GM12878 (cell line): ENCODE results near the gene ALOXE3. TPM values are rescaled to one million over a fixed set of nuclear protein-coding genes. Genes with fewer than 3 reads are reported as not detected.
A peak's percentile ranks its signal among the peaks of the same experiment; 100 is the strongest.

ENCODE experiments used
- ASH2L ChIP-seq: fragments of 300-600, 200-600 bp; sonication (generic); IDR thresholded peaks from 2 replicates; pipeline ENCODE4 v1.6.1; 2017; ENCODE audit warnings: low read depth, mild to moderate bottlenecking, borderline replicate concordance
- CBX5 ChIP-seq: sonication (generic); IDR thresholded peaks from 2 replicates; pipeline ENCODE4 v1.6.1; 2016; ENCODE audit warnings: low read depth, moderate library complexity, mild to moderate bottlenecking, inconsistent platforms
- CHD1 ChIP-seq: IDR thresholded peaks from 2 replicates; pipeline ENCODE4 v1.6.1; 2012; ENCODE audit warnings: low read depth, low read length, improper control_type of control experiment
- EED ChIP-seq: sonication (generic); IDR thresholded peaks from 2 replicates; pipeline ENCODE4 v1.6.1; 2016; ENCODE audit warnings: antibody characterized with exemption, low read depth
- EP300 ChIP-seq, 2 experiments: fragments of 150-350 bp in 1 of 2; IDR thresholded peaks; 2 replicates each; pipeline ENCODE4 v1.6.1; 2011 to 2012; ENCODE audit warnings: low read depth in 2 of 2, low read length in 2 of 2, borderline replicate concordance in 1 of 2, improper control_type of control experiment in 1 of 2, inconsistent platforms in 1 of 2; ENCODE audit not compliant: control insufficient read depth in 1 of 2
- MTA3 ChIP-seq: IDR thresholded peaks from 2 replicates; pipeline ENCODE4 v1.6.1; 2012; ENCODE audit warnings: low read length, inconsistent platforms, borderline replicate concordance
- NR2C2 ChIP-seq: IDR thresholded peaks from 2 replicates; pipeline ENCODE4 v1.6.1; 2011; ENCODE audit warnings: borderline replicate concordance, low read depth; ENCODE audit not compliant: control insufficient read depth, insufficient read length
- PAX8 ChIP-seq: fragments of 450-650 bp; IDR thresholded peaks from 2 replicates; pipeline ENCODE4 v1.6.1; 2017; ENCODE audit warnings: mild to moderate bottlenecking, moderate library complexity
- POLR2AphosphoS2 ChIP-seq: IDR thresholded peaks from 2 replicates; pipeline ENCODE4 v1.6.1; 2011; ENCODE audit warnings: low read depth, mild to moderate bottlenecking, low read length, improper control_type of control experiment, moderate library complexity
- POLR2AphosphoS5 ChIP-seq: IDR thresholded peaks from 2 replicates; pipeline ENCODE4 v1.6.1; 2011; ENCODE audit warnings: mild to moderate bottlenecking, low read length, inconsistent platforms
- RFX5 ChIP-seq: IDR thresholded peaks from 2 replicates; pipeline ENCODE4 v1.6.1; 2011; ENCODE audit warnings: low read depth, low read length, improper control_type of control experiment
- SMAD5 ChIP-seq: IDR thresholded peaks from 2 replicates; pipeline ENCODE4 v1.6.1; 2016; ENCODE audit warnings: antibody characterized with exemption, low read depth
- SPI1 ChIP-seq: IDR thresholded peaks from 2 replicates; pipeline ENCODE4 v1.6.1; 2011; ENCODE audit warnings: low read depth, mild to moderate bottlenecking, low read length, moderate library complexity, borderline replicate concordance; ENCODE audit not compliant: insufficient read depth
- SUZ12 ChIP-seq: fragments of 200-600 bp; sonication (generic); IDR thresholded peaks from one replicate; pipeline ENCODE4 v1.6.1; 2018; ENCODE audit warnings: antibody characterized with exemption, mild to moderate bottlenecking; ENCODE audit not compliant: unreplicated experiment
- ZNF24 ChIP-seq: fragments of 450-650 bp; IDR thresholded peaks from 2 replicates; pipeline ENCODE4 v1.6.1; 2017; ENCODE audit warnings: antibody characterized with exemption, mild to moderate bottlenecking
- ZNF622 ChIP-seq: fragments of 450-650 bp; IDR thresholded peaks from 2 replicates; pipeline ENCODE4 v1.6.1; 2017; ENCODE audit warnings: mild to moderate bottlenecking, inconsistent platforms
- polyA plus RNA-seq, 11 experiments: library from polyadenylated mRNA; depleted of rRNA in 4 of 11; unstranded in 6 of 11; stranded (reverse) in 5 of 11; fragments of >200 nt; fragmentation: Nextera tagmentation in 4 of 11; fragmentation: Illumina TruSeq in 1 of 11; extraction: Ambion mirVana in 4 of 11; extraction: Trizol in 1 of 11; gene quantifications; 1 replicate in 1 of 11; 2 replicates in 10 of 11; pipeline versions ENCODE4 v1.2.1 to v1.2.3, GENCODE V29; 2011 to 2016; ENCODE audit warnings: inconsistent platforms in 2 of 11, missing spikeins in 2 of 11, low read depth in 1 of 11
- total RNA-seq, 4 experiments: library from RNA; depleted of rRNA in 3 of 4; stranded (reverse); fragments of >200 nt in 3 of 4; fragmentation: Illumina TruSeq in 1 of 4; extraction: Trizol in 1 of 4; gene quantifications; 2 replicates each; pipeline versions ENCODE4 v1.2.1 to v1.2.3, GENCODE V29; 2013 to 2021
- TF ChIP-seq, protein P1 (sequence below): fragments of 450-650 bp; IDR thresholded peaks from 2 replicates; pipeline ENCODE4 v1.6.1; 2016; ENCODE audit warnings: mild to moderate bottlenecking
- TF ChIP-seq, protein P2 (sequence below): fragments of 450-650 bp; IDR thresholded peaks from 2 replicates; pipeline ENCODE4 v1.6.1; 2014; ENCODE audit warnings: mild to moderate bottlenecking
- TF ChIP-seq, protein P3 (sequence below): fragments of 450-650 bp; IDR thresholded peaks from 2 replicates; pipeline ENCODE4 v1.6.1; 2017; ENCODE audit warnings: antibody characterized with exemption, mild to moderate bottlenecking, moderate library complexity
- TF ChIP-seq, protein P4 (sequence below): fragments of 150-350 bp; IDR thresholded peaks from 2 replicates; pipeline ENCODE4 v1.6.1; 2014; ENCODE audit warnings: mild to moderate bottlenecking, low read depth, low read length
- TF ChIP-seq, protein P5 (sequence below), 3 experiments: IDR thresholded peaks in 2 of 3; conservative IDR thresholded peaks in 1 of 3; 2 replicates each; pipeline ENCODE4 v1.5.1; 2011; ENCODE audit warnings: low read depth in 3 of 3, low read length in 3 of 3, mild to moderate bottlenecking in 3 of 3, control low read depth in 2 of 3, moderate library complexity in 2 of 3, inconsistent platforms in 1 of 3, mixed read lengths in 1 of 3; ENCODE audit not compliant: control insufficient read depth in 2 of 3, insufficient read depth in 1 of 3; ENCODE audit errors: extremely low read depth in 1 of 3

ALOXE3 gene
- total and polyA plus RNA-seq, 10 of the 15 experiments (the other 5 are each of a cell fraction or from before 2014, with no cell fraction given), result 0.04 TPM; not detected in 9

DNA sequence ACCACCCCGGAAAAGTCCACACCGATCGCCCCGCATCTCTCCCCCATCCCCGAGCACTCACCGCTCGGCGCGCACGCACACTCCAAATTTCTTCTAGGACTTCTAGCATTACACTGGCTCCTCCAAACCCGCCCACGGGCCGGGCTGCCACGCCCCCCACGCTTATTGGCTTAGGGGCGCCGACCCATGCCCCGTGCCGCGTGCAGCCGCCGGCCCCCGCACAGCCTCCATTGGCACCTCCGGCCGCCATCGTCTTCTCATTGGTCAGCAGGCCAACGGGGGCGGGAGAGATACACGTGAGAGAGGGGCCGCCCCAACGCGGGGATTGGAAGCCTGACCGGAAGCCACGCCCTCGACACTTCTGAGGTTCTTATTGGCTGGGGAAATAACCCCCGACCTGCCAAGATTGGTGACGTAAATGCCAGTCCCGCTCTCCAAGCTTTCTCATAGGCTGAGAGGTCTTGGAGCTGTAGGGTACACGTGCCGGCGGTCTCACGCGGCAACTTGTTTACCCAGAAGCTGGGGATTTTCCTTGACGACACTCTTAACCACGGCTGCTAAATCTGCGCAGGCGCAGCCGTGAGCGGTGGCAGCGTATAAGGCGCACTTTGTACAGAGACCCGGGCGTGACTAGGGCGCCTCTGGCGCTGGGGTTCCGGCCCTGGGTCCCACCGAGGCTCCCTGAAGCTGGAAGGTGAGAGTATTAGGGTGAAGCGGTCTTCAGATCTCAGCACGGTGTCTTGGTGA is 38.1 kb upstream of the ALOXE3 start (continued):
- no peak for TF ChIP-seq NR2C2
- TF ChIP-seq POLR2AphosphoS5, result peak; percentile 97
- TF ChIP-seq PAX8, result no peak
- TF ChIP-seq POLR2AphosphoS2, result peak; percentile 68; the same call in 1 of the 2 replicates
- no peak; the same call in 1 of the 2 replicates for TF ChIP-seq SMAD5
- TF ChIP-seq CBX5, result no peak
- TF ChIP-seq, protein P1, sequence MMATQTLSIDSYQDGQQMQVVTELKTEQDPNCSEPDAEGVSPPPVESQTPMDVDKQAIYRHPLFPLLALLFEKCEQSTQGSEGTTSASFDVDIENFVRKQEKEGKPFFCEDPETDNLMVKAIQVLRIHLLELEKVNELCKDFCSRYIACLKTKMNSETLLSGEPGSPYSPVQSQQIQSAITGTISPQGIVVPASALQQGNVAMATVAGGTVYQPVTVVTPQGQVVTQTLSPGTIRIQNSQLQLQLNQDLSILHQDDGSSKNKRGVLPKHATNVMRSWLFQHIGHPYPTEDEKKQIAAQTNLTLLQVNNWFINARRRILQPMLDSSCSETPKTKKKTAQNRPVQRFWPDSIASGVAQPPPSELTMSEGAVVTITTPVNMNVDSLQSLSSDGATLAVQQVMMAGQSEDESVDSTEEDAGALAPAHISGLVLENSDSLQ, result peak; percentile 97
- TF ChIP-seq, protein P2, sequence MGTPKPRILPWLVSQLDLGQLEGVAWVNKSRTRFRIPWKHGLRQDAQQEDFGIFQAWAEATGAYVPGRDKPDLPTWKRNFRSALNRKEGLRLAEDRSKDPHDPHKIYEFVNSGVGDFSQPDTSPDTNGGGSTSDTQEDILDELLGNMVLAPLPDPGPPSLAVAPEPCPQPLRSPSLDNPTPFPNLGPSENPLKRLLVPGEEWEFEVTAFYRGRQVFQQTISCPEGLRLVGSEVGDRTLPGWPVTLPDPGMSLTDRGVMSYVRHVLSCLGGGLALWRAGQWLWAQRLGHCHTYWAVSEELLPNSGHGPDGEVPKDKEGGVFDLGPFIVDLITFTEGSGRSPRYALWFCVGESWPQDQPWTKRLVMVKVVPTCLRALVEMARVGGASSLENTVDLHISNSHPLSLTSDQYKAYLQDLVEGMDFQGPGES, result peak; percentile 98
- TF ChIP-seq EED, result no peak
- TF ChIP-seq MTA3, result no peak
- no peak for TF ChIP-seq ASH2L
- TF ChIP-seq ZNF24, result no peak
- TF ChIP-seq RFX5, result peak; percentile 80
- no peak for TF ChIP-seq CHD1
- TF ChIP-seq, protein P3, sequence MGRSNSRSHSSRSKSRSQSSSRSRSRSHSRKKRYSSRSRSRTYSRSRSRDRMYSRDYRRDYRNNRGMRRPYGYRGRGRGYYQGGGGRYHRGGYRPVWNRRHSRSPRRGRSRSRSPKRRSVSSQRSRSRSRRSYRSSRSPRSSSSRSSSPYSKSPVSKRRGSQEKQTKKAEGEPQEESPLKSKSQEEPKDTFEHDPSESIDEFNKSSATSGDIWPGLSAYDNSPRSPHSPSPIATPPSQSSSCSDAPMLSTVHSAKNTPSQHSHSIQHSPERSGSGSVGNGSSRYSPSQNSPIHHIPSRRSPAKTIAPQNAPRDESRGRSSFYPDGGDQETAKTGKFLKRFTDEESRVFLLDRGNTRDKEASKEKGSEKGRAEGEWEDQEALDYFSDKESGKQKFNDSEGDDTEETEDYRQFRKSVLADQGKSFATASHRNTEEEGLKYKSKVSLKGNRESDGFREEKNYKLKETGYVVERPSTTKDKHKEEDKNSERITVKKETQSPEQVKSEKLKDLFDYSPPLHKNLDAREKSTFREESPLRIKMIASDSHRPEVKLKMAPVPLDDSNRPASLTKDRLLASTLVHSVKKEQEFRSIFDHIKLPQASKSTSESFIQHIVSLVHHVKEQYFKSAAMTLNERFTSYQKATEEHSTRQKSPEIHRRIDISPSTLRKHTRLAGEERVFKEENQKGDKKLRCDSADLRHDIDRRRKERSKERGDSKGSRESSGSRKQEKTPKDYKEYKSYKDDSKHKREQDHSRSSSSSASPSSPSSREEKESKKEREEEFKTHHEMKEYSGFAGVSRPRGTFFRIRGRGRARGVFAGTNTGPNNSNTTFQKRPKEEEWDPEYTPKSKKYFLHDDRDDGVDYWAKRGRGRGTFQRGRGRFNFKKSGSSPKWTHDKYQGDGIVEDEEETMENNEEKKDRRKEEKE, result no peak; the same call in 1 of the 2 replicates
- TF ChIP-seq SUZ12, result no peak
- TF ChIP-seq SPI1, result no peak
- TF ChIP-seq, protein P4, sequence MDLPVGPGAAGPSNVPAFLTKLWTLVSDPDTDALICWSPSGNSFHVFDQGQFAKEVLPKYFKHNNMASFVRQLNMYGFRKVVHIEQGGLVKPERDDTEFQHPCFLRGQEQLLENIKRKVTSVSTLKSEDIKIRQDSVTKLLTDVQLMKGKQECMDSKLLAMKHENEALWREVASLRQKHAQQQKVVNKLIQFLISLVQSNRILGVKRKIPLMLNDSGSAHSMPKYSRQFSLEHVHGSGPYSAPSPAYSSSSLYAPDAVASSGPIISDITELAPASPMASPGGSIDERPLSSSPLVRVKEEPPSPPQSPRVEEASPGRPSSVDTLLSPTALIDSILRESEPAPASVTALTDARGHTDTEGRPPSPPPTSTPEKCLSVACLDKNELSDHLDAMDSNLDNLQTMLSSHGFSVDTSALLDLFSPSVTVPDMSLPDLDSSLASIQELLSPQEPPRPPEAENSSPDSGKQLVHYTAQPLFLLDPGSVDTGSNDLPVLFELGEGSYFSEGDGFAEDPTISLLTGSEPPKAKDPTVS, result 0 out of 2 replicates have a peak, but pooled peaks have one; percentile 45
- peak; percentile 0 to 53; a peak in 3 of 4 replicates for TF ChIP-seq EP300 (IDR thresholded peaks at IDR 0.05; ENCODE audit: borderline replicate concordance in 1 of 2, control insufficient read depth in 1 of 2, low read depth in 2 of 2, low read length in 2 of 2)
- no peak for TF ChIP-seq ZNF622
- TF ChIP-seq, protein P5, sequence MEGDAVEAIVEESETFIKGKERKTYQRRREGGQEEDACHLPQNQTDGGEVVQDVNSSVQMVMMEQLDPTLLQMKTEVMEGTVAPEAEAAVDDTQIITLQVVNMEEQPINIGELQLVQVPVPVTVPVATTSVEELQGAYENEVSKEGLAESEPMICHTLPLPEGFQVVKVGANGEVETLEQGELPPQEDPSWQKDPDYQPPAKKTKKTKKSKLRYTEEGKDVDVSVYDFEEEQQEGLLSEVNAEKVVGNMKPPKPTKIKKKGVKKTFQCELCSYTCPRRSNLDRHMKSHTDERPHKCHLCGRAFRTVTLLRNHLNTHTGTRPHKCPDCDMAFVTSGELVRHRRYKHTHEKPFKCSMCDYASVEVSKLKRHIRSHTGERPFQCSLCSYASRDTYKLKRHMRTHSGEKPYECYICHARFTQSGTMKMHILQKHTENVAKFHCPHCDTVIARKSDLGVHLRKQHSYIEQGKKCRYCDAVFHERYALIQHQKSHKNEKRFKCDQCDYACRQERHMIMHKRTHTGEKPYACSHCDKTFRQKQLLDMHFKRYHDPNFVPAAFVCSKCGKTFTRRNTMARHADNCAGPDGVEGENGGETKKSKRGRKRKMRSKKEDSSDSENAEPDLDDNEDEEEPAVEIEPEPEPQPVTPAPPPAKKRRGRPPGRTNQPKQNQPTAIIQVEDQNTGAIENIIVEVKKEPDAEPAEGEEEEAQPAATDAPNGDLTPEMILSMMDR (IDR thresholded peaks at IDR 0.05 in 2 of 3, conservative IDR thresholded peaks at IDR 0.05 in 1 of 3; ENCODE audit: control insufficient read depth in 2 of 3, extremely low read depth in 1 of 3, insufficient read depth in 1 of 3, low read depth in 3 of 3, low read length in 3 of 3), result peak in 1 of 3 experiments; percentile 23; a peak in 1 of 6 replicates
